GM19239 (cell line): ENCODE measurements around the gene MEFV.
A peak's percentile ranks its signal among the peaks of the same experiment; 100 is the strongest.
"Not testable (repeated sequence)": the region's sequence is repeated elsewhere in the genome, so short reads cannot be mapped to it uniquely, and the experiment has no call there.

Experiments used
- DNase-seq: peaks from one replicate; pipeline ENCODE4 v3.0.0; 2011; ENCODE audit warnings: low spot score; ENCODE audit not compliant: insufficient read length
- FAIRE-seq: peaks from 2 replicates; lab custom pipeline; 2011; peaks lifted over from hg19 to GRCh38; lab: Jason Lieb, UNC

The MEFV gene

GRCh38 chr16:3256146-3256865 is at the start of gene MEFV:
MEFV (minus strand) TSS chr16:3256633; CDS start chr16:3256587, 46 bp downstream.
- FAIRE-seq (no peak), DNase-seq (no peak)

GRCh38 chr16:3306078-3306477 is 49.6 kb upstream of the MEFV start:
- FAIRE-seq (no peak), DNase-seq (no peak)

GRCh38 chr16:3305109-3306068 is 49.0 kb upstream of the MEFV start, which contains the start of the genes TIGD7 and ZNF75A:
TIGD7 (minus strand) TSS chr16:3305430; CDS start chr16:3300614, 4,816 bp downstream.
ZNF75A (plus strand) TSS chr16:3305497; CDS start chr16:3308429, 2,932 bp downstream.
- FAIRE-seq (peak; percentile 69), DNase-seq (peak; percentile 81)

- DNase-seq (no peak), FAIRE-seq (no peak)
Measured at GRCh38 chr16:3304370-3304769, 47.9 kb upstream of the MEFV start.

GRCh38 chr16:3295783-3296182 is 39.4 kb upstream of the MEFV start:
- DNase-seq = no peak
- no peak for FAIRE-seq

- DNase-seq = no peak
- no peak for FAIRE-seq
Measured at GRCh38 chr16:3295209-3295608, 38.8 kb upstream of the MEFV start.

- no peak for DNase-seq
- no peak for FAIRE-seq
Measured at GRCh38 chr16:3292604-3293003, 36.2 kb upstream of the MEFV start.

- FAIRE-seq = no peak
Measured at GRCh38 chr16:3289998-3290673, 33.7 kb upstream of the MEFV start.

GRCh38 chr16:3285131-3285530 is 28.7 kb upstream of the MEFV start:
- DNase-seq (no peak), FAIRE-seq (no peak)

More at GRCh38 chr16:3289998-3290673, 33.7 kb upstream of the MEFV start:
- no peak for DNase-seq

- no peak for DNase-seq
- FAIRE-seq = no peak
Measured at GRCh38 chr16:3283543-3284447, 27.4 kb upstream of the MEFV start.

- peak; percentile 94 for DNase-seq
- FAIRE-seq = peak; percentile 97
Measured at GRCh38 chr16:3282730-3283542, 26.5 kb upstream of the MEFV start, which contains the start of gene ZNF263. ZNF263 (plus strand) TSS chr16:3283491; CDS start chr16:3283819, 328 bp downstream.

- DNase-seq = no peak
Measured at GRCh38 chr16:3282103-3282729, 25.8 kb upstream of the MEFV start.

GRCh38 chr16:3281222-3281820 is 24.9 kb upstream of the MEFV start:
- FAIRE-seq (no peak), DNase-seq (no peak)

More at GRCh38 chr16:3282103-3282729, 25.8 kb upstream of the MEFV start:
- peak; percentile 70 for FAIRE-seq

GRCh38 chr16:3276679-3277078 is 20.2 kb upstream of the MEFV start:
- no peak for DNase-seq
- FAIRE-seq = no peak

GRCh38 chr16:3274947-3275346 is 18.5 kb upstream of the MEFV start:
- no peak for DNase-seq
- no peak for FAIRE-seq

GRCh38 chr16:3274490-3274889 is 18.1 kb upstream of the MEFV start:
- DNase-seq (no peak), FAIRE-seq (no peak)

GRCh38 chr16:3271281-3271680 is 14.8 kb upstream of the MEFV start:
- not testable (repeated sequence) for FAIRE-seq, DNase-seq
